Measurements from ENCODE around the gene RASSF4. TPM values are rescaled to one million over a fixed set of nuclear protein-coding genes. Genes with fewer than 3 reads are reported as not detected.

The RASSF4 gene
- total RNA-seq, 1 experiment from 2014 or later = not detected

GRCh38 chr10:44950326-44951225, 9.0 kb upstream of the RASSF4 start:
- ChIA-PET CTCF (interaction anchor here (6.4 kb wide), 1 partner anchor 17 kb away, joined by 28 read pairs; no protein-coding TSS in a partner anchor), POLR2A (interaction anchor here (1.1 kb wide), 1 partner anchor 8 kb away, joined by 4 read pairs; no protein-coding TSS in a partner anchor)
- TF ChIP-seq CTCF (IDR thresholded peaks at IDR 0.05; ENCODE audit: unreplicated experiment) = no peak
- no peak overlapping the region for H3K27ac Mint-ChIP-seq (ENCODE audit: low read depth, unreplicated experiment)
- no peaks in the 10 kb centered on the region for H3K27me3 Mint-ChIP-seq (ENCODE audit: insufficient read depth, unreplicated experiment)
- no peaks in the 10 kb centered on the region for H3K36me3 Mint-ChIP-seq (ENCODE audit: insufficient read depth, unreplicated experiment)
- no peaks in the 10 kb centered on the region for H3K9me3 Mint-ChIP-seq (ENCODE audit: unreplicated experiment)
- intact Hi-C loops (cut with micrococcal nuclease) = no loop called here
- H3K4me3 Mint-ChIP-seq (ENCODE audit: unreplicated experiment) = no peak overlapping the region
- no peaks in the 10 kb centered on the region for H3K4me1 Mint-ChIP-seq (ENCODE audit: insufficient read depth, unreplicated experiment)
- no peak for DNase-seq (ENCODE audit: unreplicated experiment)
- no TSS peak for BruUV-seq (replicated peaks)

GRCh38 chr10:44951576-44952226, 7.9 kb upstream of the RASSF4 start:
- H3K27ac Mint-ChIP-seq (ENCODE audit: low read depth, unreplicated experiment) = no peak overlapping the region
- intact Hi-C loops (cut with micrococcal nuclease) = no loop called here
- no peaks in the 10 kb centered on the region for H3K36me3 Mint-ChIP-seq (ENCODE audit: insufficient read depth, unreplicated experiment)
- CTCF ChIA-PET = interaction anchor here (0.6 to 6.4 kb wide), 4 partner anchors 15 to 1461 kb away, joined by 4 to 28 read pairs (median 10); no protein-coding TSS in a partner anchor
- DNase-seq (ENCODE audit: unreplicated experiment) = no peak
- H3K9me3 Mint-ChIP-seq (ENCODE audit: unreplicated experiment) = no peaks in the 10 kb centered on the region
- H3K4me3 Mint-ChIP-seq (ENCODE audit: unreplicated experiment) = no peak overlapping the region
- H3K4me1 Mint-ChIP-seq (ENCODE audit: insufficient read depth, unreplicated experiment) = no peaks in the 10 kb centered on the region
- BruUV-seq (replicated peaks) = no TSS peak
- TF ChIP-seq CTCF (IDR thresholded peaks at IDR 0.05; ENCODE audit: unreplicated experiment) = no peak
- POLR2A ChIA-PET = no interaction called here
- H3K27me3 Mint-ChIP-seq (ENCODE audit: insufficient read depth, unreplicated experiment) = no peaks in the 10 kb centered on the region

- intact Hi-C loops (cut with micrococcal nuclease) = no loop called here
- BruUV-seq (replicated peaks) = no TSS peak
- ChIA-PET CTCF (interaction anchor here (0.5 to 3.2 kb wide), 5 partner anchors 14 to 609 kb away, joined by 3 to 11 read pairs (median 3); no protein-coding TSS in a partner anchor), POLR2A (no interaction called here)
- no peaks in the 10 kb centered on the region for H3K27me3 Mint-ChIP-seq (ENCODE audit: insufficient read depth, unreplicated experiment)
- no peak for TF ChIP-seq CTCF (IDR thresholded peaks at IDR 0.05; ENCODE audit: unreplicated experiment)
- no peak overlapping the region for H3K4me3 Mint-ChIP-seq (ENCODE audit: unreplicated experiment)
- H3K36me3 Mint-ChIP-seq (ENCODE audit: insufficient read depth, unreplicated experiment) = no peaks in the 10 kb centered on the region
- no peaks in the 10 kb centered on the region for H3K4me1 Mint-ChIP-seq (ENCODE audit: insufficient read depth, unreplicated experiment)
- H3K27ac Mint-ChIP-seq (ENCODE audit: low read depth, unreplicated experiment) = no peak overlapping the region
- H3K9me3 Mint-ChIP-seq (ENCODE audit: unreplicated experiment) = no peaks in the 10 kb centered on the region
- DNase-seq (ENCODE audit: unreplicated experiment) = no peak
Observed at GRCh38 chr10:44952779-44953231, 6.8 kb upstream of the RASSF4 start.

GRCh38 chr10:44954042-44954441, 5.6 kb upstream of the RASSF4 start:
- no peak overlapping the region for H3K4me3 Mint-ChIP-seq (ENCODE audit: unreplicated experiment)
- TF ChIP-seq CTCF (IDR thresholded peaks at IDR 0.05; ENCODE audit: unreplicated experiment) = no peak
- CTCF ChIA-PET = interaction anchor here (0.8 to 3.2 kb wide), 3 partner anchors 12 to 22 kb away, joined by 3 to 11 read pairs (median 10); no protein-coding TSS in a partner anchor
- no peak for DNase-seq (ENCODE audit: unreplicated experiment)
- no peaks in the 10 kb centered on the region for H3K27me3 Mint-ChIP-seq (ENCODE audit: insufficient read depth, unreplicated experiment)
- H3K36me3 Mint-ChIP-seq (ENCODE audit: insufficient read depth, unreplicated experiment) = no peaks in the 10 kb centered on the region
- peaks cover 9% of the 10 kb centered on the region for H3K4me1 Mint-ChIP-seq (ENCODE audit: insufficient read depth, unreplicated experiment)
- no TSS peak for BruUV-seq (replicated peaks)
- POLR2A ChIA-PET = no interaction called here
- no peaks in the 10 kb centered on the region for H3K9me3 Mint-ChIP-seq (ENCODE audit: unreplicated experiment)
- no peak overlapping the region for H3K27ac Mint-ChIP-seq (ENCODE audit: low read depth, unreplicated experiment)
- intact Hi-C loops (cut with micrococcal nuclease) = no loop called here
